Neutrophil (primary cell): Measurements from ENCODE around the gene CYP2S1.

Experiments used
- H3K27ac ChIP-seq: fragments of 200-600 bp; sonication (generic); 2 replicates; pipeline ENCODE4 v1.5.1; 2016; ENCODE audit warnings: mild to moderate bottlenecking, moderate library complexity
- H3K27me3 ChIP-seq: fragments of 200-600 bp; sonication (generic); 2 replicates; pipeline ENCODE4 v1.6.0; 2016; ENCODE audit warnings: mild to moderate bottlenecking
- H3K36me3 ChIP-seq: fragments of 200-600 bp; sonication (generic); 2 replicates; pipeline ENCODE4 v1.5.1; 2017
- H3K4me1 ChIP-seq, 2 experiments: fragments of 200-600 bp in 1 of 2; sonication (generic) in 1 of 2; 1 replicate in 1 of 2; 2 replicates in 1 of 2; pipeline versions ENCODE4 v1.5.1 to v1.6.1; 2013 to 2016; ENCODE audit warnings: low read depth in 1 of 2, low read length in 1 of 2, mild to moderate bottlenecking in 1 of 2, moderate library complexity in 1 of 2; ENCODE audit not compliant: control insufficient read depth in 1 of 2, insufficient read depth in 1 of 2
- H3K4me3 ChIP-seq, 2 experiments: fragments of 200-600 bp in 1 of 2; sonication (generic) in 1 of 2; 1 replicate in 1 of 2; 2 replicates in 1 of 2; pipeline ENCODE4 v1.5.1; 2013 to 2016; ENCODE audit warnings: low read depth in 1 of 2, low read length in 1 of 2, mild to moderate bottlenecking in 1 of 2, moderate library complexity in 1 of 2
- H3K9me3 ChIP-seq: fragments of 200-600 bp; sonication (generic); 2 replicates; pipeline ENCODE4 v1.5.1; 2016
- CTCF ChIP-seq: fragments of 200-600 bp; sonication (generic); IDR thresholded peaks from 2 replicates; pipeline ENCODE4 v1.5.1; 2016; ENCODE audit warnings: antibody characterized with exemption

The CYP2S1 gene

GRCh38 chr19:41189425-41190065 lies 3.5 kb upstream of the CYP2S1 start:
- no peak for TF ChIP-seq CTCF
- H3K4me1 ChIP-seq: no peaks in the 10 kb centered on the region
- H3K36me3 ChIP-seq: no peaks in the 10 kb centered on the region
- H3K4me3 ChIP-seq: no peak overlapping the region
- H3K9me3 ChIP-seq: no peaks in the 10 kb centered on the region
- peaks cover 52% of the 10 kb centered on the region for H3K27me3 ChIP-seq
- H3K27ac ChIP-seq: no peak overlapping the region

- H3K27ac ChIP-seq: no peak overlapping the region
- TF ChIP-seq CTCF: no peak
- peaks cover 58% of the 10 kb centered on the region for H3K27me3 ChIP-seq
- H3K4me1 ChIP-seq: no peaks in the 10 kb centered on the region
- no peak overlapping the region for H3K4me3 ChIP-seq
- no peaks in the 10 kb centered on the region for H3K36me3 ChIP-seq
- H3K9me3 ChIP-seq: no peaks in the 10 kb centered on the region
Observed at GRCh38 chr19:41193430-41194156, 574 bp downstream of the CYP2S1 start.

DNA sequence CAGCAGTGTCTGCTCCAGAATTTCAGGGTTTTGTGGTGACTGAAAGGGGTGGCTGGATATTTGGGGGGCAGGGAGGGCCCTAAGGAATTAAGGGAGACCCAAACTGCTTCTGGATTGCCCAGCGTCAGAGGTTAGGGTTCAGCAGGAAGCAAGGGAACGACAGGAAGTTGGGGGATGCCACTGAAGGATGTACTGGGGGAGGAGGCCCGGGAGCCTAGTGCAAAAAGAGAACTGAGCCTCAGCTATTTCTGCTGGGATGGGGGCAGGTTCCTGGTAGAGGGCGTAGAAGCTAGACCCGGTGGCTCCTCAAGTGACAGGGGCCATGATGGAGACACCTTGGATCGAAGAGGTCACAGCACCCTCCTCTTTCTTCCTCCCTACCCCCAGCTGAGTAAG lies 1.1 kb downstream of the CYP2S1 start:
- H3K4me3 ChIP-seq: no peak overlapping the region
- no peaks in the 10 kb centered on the region for H3K36me3 ChIP-seq
- TF ChIP-seq CTCF: no peak
- no peaks in the 10 kb centered on the region for H3K4me1 ChIP-seq
- H3K27ac ChIP-seq: no peak overlapping the region
- no peaks in the 10 kb centered on the region for H3K9me3 ChIP-seq
- peaks cover 57% of the 10 kb centered on the region for H3K27me3 ChIP-seq

DNA sequence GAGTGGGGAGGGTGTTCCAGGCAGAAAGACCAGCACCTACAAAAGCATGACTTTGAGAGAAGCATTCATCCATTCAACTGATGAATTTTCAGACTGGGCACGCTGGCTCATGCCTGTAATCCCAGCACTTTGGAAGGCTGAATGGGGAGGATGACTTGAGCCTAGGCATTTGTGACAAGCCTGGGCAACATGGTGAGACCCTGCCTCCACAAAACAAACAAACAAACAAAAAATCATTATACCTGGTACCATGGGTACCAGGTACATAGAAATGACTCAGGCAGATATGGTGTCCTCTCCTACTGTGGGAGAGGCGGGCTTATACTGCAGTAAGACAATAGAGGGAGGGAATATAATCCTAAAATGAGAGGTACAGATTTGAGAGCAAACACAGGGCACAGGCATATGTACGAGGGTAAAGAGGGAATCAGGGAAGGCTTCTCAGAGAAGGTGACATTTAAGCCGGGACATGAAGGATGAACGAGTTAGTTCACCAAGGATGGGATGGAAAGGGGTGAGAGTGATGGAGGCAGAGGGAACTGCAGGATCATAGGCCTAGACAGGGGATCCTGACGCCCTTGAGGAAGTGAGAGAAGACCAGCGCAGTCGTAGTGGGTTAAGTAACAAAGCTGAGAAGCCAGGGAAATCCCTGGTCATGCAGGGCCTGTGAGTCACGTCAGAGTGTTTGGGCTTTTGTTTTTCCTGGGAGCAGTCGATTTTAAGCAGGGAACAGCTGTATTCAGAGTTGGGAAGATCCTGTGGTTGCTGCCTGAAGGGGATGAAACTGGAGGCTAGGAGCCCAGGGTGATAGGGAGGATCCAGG lies 2.9 kb downstream of the CYP2S1 start:
- Histone ChIP-seq H3K4me3 (no peak overlapping the region), H3K27ac (no peak overlapping the region), H3K36me3 (no peaks in the 10 kb centered on the region), H3K4me1 (no peaks in the 10 kb centered on the region), H3K27me3 (peaks cover 41% of the 10 kb centered on the region), H3K9me3 (no peaks in the 10 kb centered on the region)
- TF ChIP-seq CTCF: no peak

DNA sequence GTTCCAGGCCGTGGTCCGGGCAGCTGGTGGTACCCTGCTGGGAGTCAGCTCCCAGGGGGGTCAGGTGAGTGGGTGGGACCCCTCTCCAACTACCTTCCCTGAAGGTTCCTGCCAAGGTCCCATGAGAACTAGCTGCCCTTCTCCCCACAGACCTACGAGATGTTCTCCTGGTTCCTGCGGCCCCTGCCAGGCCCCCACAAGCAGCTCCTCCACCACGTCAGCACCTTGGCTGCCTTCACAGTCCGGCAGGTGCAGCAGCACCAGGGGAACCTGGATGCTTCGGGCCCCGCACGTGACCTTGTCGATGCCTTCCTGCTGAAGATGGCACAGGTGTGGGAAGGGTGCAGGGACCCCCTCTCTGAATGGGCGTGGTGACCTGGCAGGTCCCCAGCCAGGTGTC lies 5.5 kb downstream of the CYP2S1 start:
- Histone ChIP-seq H3K9me3 (no peaks in the 10 kb centered on the region), H3K27ac (no peak overlapping the region), H3K4me3 (no peak overlapping the region), H3K4me1 (no peaks in the 10 kb centered on the region), H3K36me3 (no peaks in the 10 kb centered on the region), H3K27me3 (peaks cover 16% of the 10 kb centered on the region)
- TF ChIP-seq CTCF: no peak
